DND-41 (cell line): ENCODE results near the gene SMAD5.

Experiments
- ATAC-seq: fragments of 200-7000 bp; cut with Tn5 transposase; 3 replicates; pipeline ENCODE4 v1.9.1; 2021; ENCODE audit warnings: low read depth; ENCODE audit not compliant: insufficient read depth
- DNase-seq: peaks from one replicate; pipeline ENCODE4 v3.0.0-alpha.2; 2020
- H2AFZ ChIP-seq: 2 replicates; pipeline ENCODE4 v1.6.0; 2012; ENCODE audit warnings: low read depth, low read length
- H3K27ac ChIP-seq: 2 replicates; pipeline ENCODE4 v1.5.1; 2012; ENCODE audit warnings: low read length, inconsistent platforms
- H3K27me3 ChIP-seq: fragments of 200-600 bp; sonication (generic); 2 replicates; pipeline ENCODE4 v1.6.0; 2012; ENCODE audit warnings: low read length, mild to moderate bottlenecking, inconsistent platforms; ENCODE audit not compliant: insufficient read depth, poor library complexity
- H3K36me3 ChIP-seq: 2 replicates; pipeline ENCODE4 v1.5.1; 2012; ENCODE audit warnings: low read length, inconsistent platforms; ENCODE audit not compliant: insufficient read depth
- H3K4me1 ChIP-seq: 2 replicates; pipeline ENCODE4 v1.5.1; 2012; ENCODE audit warnings: mild to moderate bottlenecking, low read length; ENCODE audit not compliant: insufficient read depth
- H3K4me2 ChIP-seq: 2 replicates; pipeline ENCODE4 v1.6.0; 2012; ENCODE audit warnings: mild to moderate bottlenecking, moderate library complexity, low read length, inconsistent platforms; ENCODE audit not compliant: insufficient read depth
- H3K4me3 ChIP-seq, 2 experiments: fragments of 200-600 bp in 1 of 2; shearing (Covaris generic) in 1 of 2; 2 replicates each; pipeline ENCODE4 v1.5.1; 2012 to 2016; ENCODE audit warnings: inconsistent platforms in 2 of 2, low read length in 2 of 2, mild to moderate bottlenecking in 2 of 2, low read depth in 1 of 2, moderate library complexity in 1 of 2
- H3K79me2 ChIP-seq: 2 replicates; pipeline ENCODE4 v1.6.0; 2012; ENCODE audit warnings: low read length, inconsistent platforms; ENCODE audit not compliant: insufficient read depth
- H3K9ac ChIP-seq: 2 replicates; pipeline ENCODE4 v1.6.0; 2012; ENCODE audit warnings: low read depth, mild to moderate bottlenecking, inconsistent platforms, low read length, moderate library complexity
- H3K9me3 ChIP-seq: 2 replicates; pipeline ENCODE4 v1.5.1; 2012; ENCODE audit warnings: low read length, moderate library complexity, mild to moderate bottlenecking, inconsistent platforms; ENCODE audit not compliant: insufficient read depth, severe bottlenecking
- H4K20me1 ChIP-seq: 2 replicates; pipeline ENCODE4 v1.6.0; 2012; ENCODE audit warnings: low read length; ENCODE audit not compliant: insufficient read depth
- CTCF ChIP-seq: IDR thresholded peaks from 2 replicates; pipeline ENCODE4 v1.5.1; 2012; ENCODE audit warnings: borderline replicate concordance, low read length, moderate library complexity, mild to moderate bottlenecking; ENCODE audit not compliant: poor library complexity, severe bottlenecking; ENCODE audit errors: extremely low read depth
- EZH2 ChIP-seq: IDR thresholded peaks from 3 replicates; pipeline ENCODE4 v1.6.1; 2012; ENCODE audit warnings: borderline replicate concordance, low read depth, mild to moderate bottlenecking, moderate library complexity, low read length, inconsistent platforms; ENCODE audit not compliant: severe bottlenecking

The SMAD5 gene

GRCh38 chr5:136200130-136200529, 67.5 kb downstream of the SMAD5 start:
- TF ChIP-seq EZH2, result no peak
- no peak for TF ChIP-seq CTCF
- no peak overlapping the region for H3K4me3 ChIP-seq
- no peak overlapping the region for H3K27ac ChIP-seq
- peaks cover 11% of the 10 kb centered on the region for H3K27me3 ChIP-seq
- no peaks in the 10 kb centered on the region for H3K36me3 ChIP-seq
- no peak overlapping the region for H3K9ac ChIP-seq
- no peaks in the 10 kb centered on the region for H3K79me2 ChIP-seq
- H4K20me1 ChIP-seq, result no peaks in the 10 kb centered on the region; the same call in 1 of the 2 replicates
- no peak overlapping the region for H3K4me2 ChIP-seq
- DNase-seq (no peak), ATAC-seq (no peak)
- H3K9me3 ChIP-seq, result no peaks in the 10 kb centered on the region
- H3K4me1 ChIP-seq, result no peaks in the 10 kb centered on the region
- H2AFZ ChIP-seq, result no peak overlapping the region

GRCh38 chr5:136200761-136201160, 68.1 kb downstream of the SMAD5 start:
- no peaks in the 10 kb centered on the region for H3K79me2 ChIP-seq
- no peak overlapping the region for H2AFZ ChIP-seq
- H3K4me1 ChIP-seq, result no peaks in the 10 kb centered on the region
- H3K27me3 ChIP-seq, result peaks cover 11% of the 10 kb centered on the region
- DNase-seq (no peak), ATAC-seq (no peak)
- H3K4me3 ChIP-seq, result no peak overlapping the region
- H3K36me3 ChIP-seq, result no peaks in the 10 kb centered on the region
- no peaks in the 10 kb centered on the region; the same call in 1 of the 2 replicates for H4K20me1 ChIP-seq
- TF ChIP-seq EZH2 (no peak), CTCF (no peak)
- H3K9me3 ChIP-seq, result no peaks in the 10 kb centered on the region
- no peak overlapping the region for H3K9ac ChIP-seq
- H3K4me2 ChIP-seq, result no peak overlapping the region
- no peak overlapping the region for H3K27ac ChIP-seq

- no peak overlapping the region for H3K4me2 ChIP-seq
- no peak for DNase-seq
- H2AFZ ChIP-seq, result no peak overlapping the region
- H3K9me3 ChIP-seq, result no peaks in the 10 kb centered on the region
- peaks cover 11% of the 10 kb centered on the region for H3K27me3 ChIP-seq
- no peak for ATAC-seq
- TF ChIP-seq CTCF, result no peak
- no peak for TF ChIP-seq EZH2
- H3K9ac ChIP-seq, result no peak overlapping the region
- H3K36me3 ChIP-seq, result no peaks in the 10 kb centered on the region
- no peaks in the 10 kb centered on the region for H3K79me2 ChIP-seq
- no peaks in the 10 kb centered on the region; the same call in 1 of the 2 replicates for H4K20me1 ChIP-seq
- H3K27ac ChIP-seq, result no peak overlapping the region
- no peaks in the 10 kb centered on the region for H3K4me1 ChIP-seq
- no peak overlapping the region for H3K4me3 ChIP-seq
Measured at GRCh38 chr5:136201870-136202269, 69.2 kb downstream of the SMAD5 start.
